MM.1S (cell line): ENCODE results near the gene ARHGEF7.
A peak's percentile ranks its signal among the peaks of the same experiment; 100 is the strongest.

Experiments
- DNase-seq: peaks from one replicate; pipeline ENCODE4 v3.0.0-alpha.2; 2015
- H2AFZ ChIP-seq: fragments of 300-600 bp; sonication (generic); 2 replicates; pipeline ENCODE4 v1.6.0; 2016; ENCODE audit warnings: antibody characterized with exemption, low read length
- H3F3A ChIP-seq: fragments of 300-600 bp; sonication (generic); 2 replicates; pipeline ENCODE4 v1.6.1; 2016; ENCODE audit warnings: mild to moderate bottlenecking, antibody characterized with exemption, low read length, moderate library complexity, mixed read lengths; ENCODE audit not compliant: insufficient read depth
- H3K27ac ChIP-seq: fragments of 300-600 bp; sonication (generic); 2 replicates; pipeline ENCODE4 v1.5.1; 2016; ENCODE audit warnings: mild to moderate bottlenecking, low read length
- H3K27me3 ChIP-seq: fragments of 300-600 bp; sonication (generic); replicated peaks from 2 replicates; pipeline ENCODE4 v1.6.0; 2016; ENCODE audit warnings: low read length; ENCODE audit not compliant: insufficient read depth
- H3K36me3 ChIP-seq: fragments of 300-600 bp; sonication (generic); replicated peaks from 2 replicates; pipeline ENCODE4 v1.6.1; 2016; ENCODE audit warnings: mild to moderate bottlenecking, low read length, mixed read lengths; ENCODE audit not compliant: insufficient read depth
- H3K4me1 ChIP-seq: fragments of 300-600 bp; sonication (generic); 2 replicates; pipeline ENCODE4 v1.6.1; 2016; ENCODE audit warnings: low read length, mixed read lengths
- H3K4me2 ChIP-seq: fragments of 300-600 bp; sonication (generic); 2 replicates; pipeline ENCODE4 v1.6.0; 2016; ENCODE audit warnings: low read depth, low read length
- H3K4me3 ChIP-seq: fragments of 300-600 bp; sonication (generic); 2 replicates; pipeline ENCODE4 v1.5.1; 2016; ENCODE audit warnings: low read length, mixed read lengths
- H3K79me2 ChIP-seq: fragments of 300-600 bp; sonication (generic); 2 replicates; pipeline ENCODE4 v1.6.1; 2016; ENCODE audit warnings: mixed run types, low read length, mixed read lengths
- H3K9ac ChIP-seq: fragments of 300-600 bp; sonication (generic); 2 replicates; pipeline ENCODE4 v1.6.1; 2016; ENCODE audit warnings: low read length, mixed read lengths
- H3K9me2 ChIP-seq: fragments of 300-600 bp; sonication (generic); replicated peaks from 2 replicates; pipeline ENCODE4 v1.6.1; 2016; ENCODE audit warnings: mild to moderate bottlenecking, low read length, mixed read lengths; ENCODE audit not compliant: insufficient read depth
- H3K9me3 ChIP-seq: fragments of 300-600 bp; sonication (generic); replicated peaks from 2 replicates; pipeline ENCODE4 v1.6.1; 2016; ENCODE audit warnings: mild to moderate bottlenecking, low read length, mixed read lengths; ENCODE audit not compliant: insufficient read depth
- H4K20me1 ChIP-seq: fragments of 300-600 bp; sonication (generic); 2 replicates; pipeline ENCODE4 v1.6.1; 2016; ENCODE audit warnings: mild to moderate bottlenecking, low read length, moderate library complexity, mixed read lengths; ENCODE audit not compliant: insufficient read depth
- CTCF ChIP-seq: fragments of 300-600 bp; sonication (generic); IDR thresholded peaks from 2 replicates; pipeline ENCODE4 v1.5.1; 2016; ENCODE audit warnings: antibody characterized with exemption, low read length, mixed read lengths
- EZH2 ChIP-seq: fragments of 300-600 bp; sonication (generic); optimal IDR thresholded peaks from 2 replicates; pipeline ENCODE3; 2017; ENCODE audit warnings: low read depth, mild to moderate bottlenecking, antibody characterized with exemption, low read length, mixed read lengths
- EZH2phosphoT487 ChIP-seq: fragments of 300-600 bp; sonication (generic); IDR thresholded peaks from 2 replicates; pipeline ENCODE4 v1.6.1; 2018; ENCODE audit warnings: antibody characterized with exemption, low read length

The ARHGEF7 gene

GRCh38 chr13:111145506-111145905 is 30.4 kb downstream of the ARHGEF7 start:
- Histone ChIP-seq H4K20me1 (no peaks in the 10 kb centered on the region), H3K36me3 (no peaks in the 10 kb centered on the region), H3K4me2 (no peak overlapping the region), H3K9me2 (no peaks in the 10 kb centered on the region), H3K4me3 (no peak overlapping the region), H2AFZ (no peak overlapping the region), H3K27ac (no peak overlapping the region), H3K79me2 (no peaks in the 10 kb centered on the region), H3K27me3 (no peaks in the 10 kb centered on the region), H3K4me1 (no peaks in the 10 kb centered on the region), H3K9me3 (no peaks in the 10 kb centered on the region), H3F3A (no peaks in the 10 kb centered on the region), H3K9ac (no peak overlapping the region)
- no peak for DNase-seq
- no peak for TF ChIP-seq CTCF
- no peak for TF ChIP-seq EZH2
- TF ChIP-seq EZH2phosphoT487 = no peak

GRCh38 chr13:111152844-111153243 is 37.7 kb downstream of the ARHGEF7 start:
- Histone ChIP-seq H3K27ac (peak overlapping the region; percentile 89; the same call in 1 of the 2 replicates), H3K36me3 (no peaks in the 10 kb centered on the region), H3K4me2 (peak overlapping the region; percentile 50), H3K79me2 (peaks cover 39% of the 10 kb centered on the region), H3K4me3 (peak overlapping the region; percentile 91), H3K4me1 (peaks cover 8% of the 10 kb centered on the region), H3K9ac (peak overlapping the region; percentile 92), H3K9me2 (no peaks in the 10 kb centered on the region), H3F3A (peaks cover 13% of the 10 kb centered on the region), H4K20me1 (no peaks in the 10 kb centered on the region), H2AFZ (peak overlapping the region; percentile 57), H3K27me3 (no peaks in the 10 kb centered on the region), H3K9me3 (no peaks in the 10 kb centered on the region)
- DNase-seq = no peak
- TF ChIP-seq EZH2 (no peak), EZH2phosphoT487 (no peak)

DNA sequence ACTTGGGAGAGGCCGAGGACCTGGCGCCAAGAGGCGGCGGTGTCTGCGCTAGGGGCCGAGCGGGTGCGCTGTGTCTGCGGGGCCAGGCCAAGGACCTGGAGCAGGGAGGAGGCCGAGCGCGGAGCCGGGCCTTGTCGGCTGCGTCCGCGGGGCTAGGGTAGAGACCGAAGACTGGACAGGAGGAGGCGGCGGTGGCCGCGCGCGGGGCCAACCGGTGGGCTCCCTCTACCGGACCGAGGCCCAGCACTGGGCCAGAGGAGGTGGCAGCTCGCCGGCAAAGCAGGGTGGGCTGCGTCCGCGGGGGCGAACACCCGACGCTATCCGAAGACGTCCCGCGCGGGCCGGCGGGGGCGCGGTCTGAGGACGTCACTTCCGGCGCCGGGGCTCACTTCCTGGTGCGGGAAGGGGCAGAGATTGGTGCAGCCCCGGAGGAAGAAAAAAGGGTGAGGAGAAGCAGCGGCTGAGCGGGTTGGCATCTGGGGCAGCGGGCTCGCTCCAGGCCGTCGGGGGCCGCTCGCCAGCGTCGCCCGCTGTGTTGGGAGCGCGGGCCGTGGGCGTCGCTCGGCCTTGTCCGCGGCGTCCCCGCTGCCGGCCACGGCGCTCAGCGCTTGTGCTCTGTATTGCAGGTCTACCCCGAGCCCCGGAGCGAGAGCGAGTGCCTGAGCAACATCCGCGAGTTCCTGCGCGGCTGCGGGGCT is 38.3 kb downstream of the ARHGEF7 start:
- H3K27me3 ChIP-seq = no peaks in the 10 kb centered on the region
- peak overlapping the region; percentile 50 for H3K4me2 ChIP-seq
- TF ChIP-seq EZH2phosphoT487 (no peak), CTCF (peak; percentile 24; the same call in 1 of the 2 replicates)
- H3K9me2 ChIP-seq = no peaks in the 10 kb centered on the region
- H3K4me1 ChIP-seq = peaks cover 8% of the 10 kb centered on the region
- H3K4me3 ChIP-seq = peak overlapping the region; percentile 91
- H3K79me2 ChIP-seq = peaks cover 45% of the 10 kb centered on the region
- no peaks in the 10 kb centered on the region for H4K20me1 ChIP-seq
- H2AFZ ChIP-seq = peak overlapping the region; percentile 57
- no peaks in the 10 kb centered on the region for H3K9me3 ChIP-seq
- peak overlapping the region; percentile 92 for H3K9ac ChIP-seq
- H3K36me3 ChIP-seq = no peaks in the 10 kb centered on the region
- DNase-seq = peak; percentile 90
- peaks cover 13% of the 10 kb centered on the region for H3F3A ChIP-seq
- peak overlapping the region; percentile 89 for H3K27ac ChIP-seq

DNA sequence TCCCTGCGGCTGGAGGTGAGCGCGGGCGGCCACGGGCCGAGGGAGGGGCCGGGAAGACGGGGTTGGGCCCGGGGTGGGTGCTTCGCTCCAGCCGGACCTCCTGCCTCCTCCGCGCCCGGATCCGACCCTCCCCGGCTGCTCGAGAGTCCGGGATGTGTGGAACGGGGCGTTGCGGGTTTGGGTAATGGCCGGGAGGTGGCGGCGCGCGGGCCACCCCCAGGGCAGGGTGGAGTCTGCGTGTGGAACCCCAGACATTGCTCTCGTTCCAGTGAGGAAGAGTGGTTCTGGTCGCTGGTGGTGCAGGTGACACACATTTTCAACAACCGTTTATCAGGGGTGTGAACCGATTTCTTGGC is 38.8 kb downstream of the ARHGEF7 start:
- H3K9me2 ChIP-seq = no peaks in the 10 kb centered on the region
- no peaks in the 10 kb centered on the region for H3K9me3 ChIP-seq
- H3K79me2 ChIP-seq = peaks cover 50% of the 10 kb centered on the region
- peak overlapping the region; percentile 89 for H3K27ac ChIP-seq
- peak overlapping the region; percentile 92 for H3K9ac ChIP-seq
- H3K4me3 ChIP-seq = peak overlapping the region; percentile 91
- H4K20me1 ChIP-seq = no peaks in the 10 kb centered on the region
- no peak for TF ChIP-seq EZH2phosphoT487
- TF ChIP-seq EZH2 = no peak
- TF ChIP-seq CTCF = peak; percentile 30
- H3K36me3 ChIP-seq = no peaks in the 10 kb centered on the region
- peaks cover 13% of the 10 kb centered on the region for H3F3A ChIP-seq
- DNase-seq = peak; percentile 56
- H2AFZ ChIP-seq = peak overlapping the region; percentile 57
- peaks cover 8% of the 10 kb centered on the region for H3K4me1 ChIP-seq
- H3K4me2 ChIP-seq = peak overlapping the region; percentile 50
- no peaks in the 10 kb centered on the region for H3K27me3 ChIP-seq
